HG03039 (cell line): Measurements from ENCODE around the gene ARCN1.

ENCODE experiments used
- ATAC-seq: cut with Tn5 transposase; IDR thresholded peaks from one replicate; pipeline ENCODE4 v1.9.1; 2021; ENCODE audit warnings: mild to moderate bottlenecking, moderate library complexity; ENCODE audit not compliant: unreplicated experiment

The ARCN1 gene

GRCh38 chr11:118572061-118572980 is at the start of gene ARCN1:
ARCN1 (plus strand) TSS chr11:118572409; CDS start chr11:118572548, 139 bp downstream.
- peak; percentile 53 for ATAC-seq

- ATAC-seq: no peak
Observed at GRCh38 chr11:118522571-118523072, 49.6 kb upstream of the ARCN1 start.

GRCh38 chr11:118524356-118524755 is 47.9 kb upstream of the ARCN1 start:
- no peak for ATAC-seq

DNA sequence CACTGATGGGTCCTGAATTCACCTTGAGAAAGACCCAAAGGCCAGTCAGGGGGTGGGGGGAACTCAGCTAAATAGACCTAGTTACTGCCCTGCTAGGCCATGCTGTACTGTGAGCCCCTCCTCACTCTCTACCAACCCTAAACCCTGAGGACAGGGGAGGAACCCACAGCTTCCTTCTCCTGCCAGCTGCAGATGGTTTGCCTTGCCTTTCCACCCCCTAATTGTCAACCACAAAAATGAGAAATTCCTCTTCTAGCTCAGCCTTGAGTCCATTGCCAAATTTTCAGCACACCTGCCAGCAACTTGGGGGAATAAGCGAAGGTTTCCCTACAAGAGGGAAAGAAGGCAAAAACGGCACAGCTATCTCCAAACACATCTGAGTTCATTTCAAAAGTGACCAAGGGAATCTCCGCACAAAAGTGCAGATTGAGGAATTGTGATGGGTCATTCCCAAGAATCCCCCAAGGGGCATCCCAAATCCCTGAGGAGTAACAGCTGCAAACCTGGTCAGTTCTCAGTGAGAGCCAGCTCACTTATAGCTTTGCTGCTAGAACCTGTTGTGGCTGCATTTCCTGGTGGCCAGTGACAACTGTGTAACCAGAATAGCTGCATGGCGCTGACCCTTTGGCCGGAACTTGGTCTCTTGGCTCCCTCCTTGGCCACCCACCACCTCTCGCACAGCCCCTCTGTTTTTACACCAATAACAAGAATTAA is 47.3 kb upstream of the ARCN1 start:
- ATAC-seq: no peak

DNA sequence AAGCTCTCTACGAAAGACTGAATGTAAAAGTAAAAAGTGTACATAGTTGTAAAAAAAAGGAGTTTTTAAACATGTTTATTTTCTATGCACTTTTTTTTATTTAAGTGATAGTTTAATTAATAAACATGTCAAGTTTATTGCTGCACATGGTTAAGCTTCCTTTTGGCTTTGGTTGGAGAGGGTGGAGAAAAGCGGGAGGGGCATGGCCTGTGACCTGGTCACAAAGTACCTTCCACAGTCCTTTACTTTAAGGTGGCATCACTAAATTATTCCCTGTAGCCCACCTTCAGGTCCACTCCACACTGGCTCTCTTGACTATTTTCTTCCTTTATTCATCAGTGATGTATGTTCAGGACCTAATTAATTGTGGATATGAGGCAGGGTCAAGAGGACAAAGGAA is 45.5 kb upstream of the ARCN1 start:
- no peak for ATAC-seq

GRCh38 chr11:118527109-118527508 is 45.1 kb upstream of the ARCN1 start, which contains the start of gene TTC36:
TTC36 (plus strand) TSS chr11:118527474; CDS start chr11:118527495, 21 bp downstream.
- no peak for ATAC-seq

DNA sequence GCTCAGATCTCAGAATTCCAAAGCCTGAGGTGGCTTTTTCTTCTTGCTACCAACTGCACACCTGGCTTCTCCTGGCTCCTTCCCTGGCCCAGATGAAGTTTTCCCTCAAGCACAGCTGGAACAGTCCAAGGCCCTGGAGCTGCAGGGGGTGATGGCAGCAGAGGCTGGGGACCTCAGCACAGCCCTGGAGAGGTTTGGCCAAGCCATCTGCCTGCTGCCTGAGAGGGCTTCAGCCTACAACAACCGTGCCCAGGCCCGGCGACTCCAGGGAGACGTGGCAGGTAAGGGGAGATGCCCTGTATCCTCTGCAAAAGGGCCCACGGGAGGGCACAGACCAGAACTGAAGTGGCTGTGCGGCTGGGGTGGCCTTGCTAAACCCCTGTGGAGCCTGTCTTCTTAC is 43.7 kb upstream of the ARCN1 start:
- no peak for ATAC-seq

GRCh38 chr11:118529584-118530175 is 42.5 kb upstream of the ARCN1 start:
- no peak for ATAC-seq

DNA sequence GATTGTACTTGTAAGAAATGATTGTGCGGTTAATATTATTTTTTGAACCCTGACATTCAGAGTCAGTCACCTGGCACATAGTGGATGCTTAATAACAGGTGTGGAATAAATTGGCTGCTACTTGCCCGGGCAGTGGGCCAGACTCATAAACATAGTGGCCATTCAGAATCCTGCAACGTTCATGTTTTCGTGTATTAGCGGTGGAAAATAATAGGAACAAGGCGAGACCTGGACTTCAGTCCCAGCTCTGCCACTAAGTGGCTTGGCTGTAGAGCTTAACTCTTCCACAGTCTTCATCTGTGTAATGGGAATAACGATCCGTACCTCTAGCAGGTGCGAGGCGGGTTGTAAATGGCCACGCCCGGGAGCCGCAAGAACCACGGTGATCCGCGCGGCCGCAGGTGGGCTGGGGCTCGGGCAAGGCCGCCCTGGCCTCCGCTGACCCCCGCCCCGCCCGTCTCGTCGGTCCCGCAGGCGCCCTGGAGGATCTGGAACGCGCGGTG is 42.0 kb upstream of the ARCN1 start:
- no peak for ATAC-seq

GRCh38 chr11:118530683-118531596 is 41.3 kb upstream of the ARCN1 start, which contains the start of gene TMEM25:
TMEM25 (plus strand) TSS chr11:118531192; CDS start chr11:118531802, 610 bp downstream.
- peak; percentile 54 for ATAC-seq

- ATAC-seq: no peak
Observed at GRCh38 chr11:118531597-118532084, 40.6 kb upstream of the ARCN1 start.

- no peak for ATAC-seq
Observed at GRCh38 chr11:118532091-118532490, 40.1 kb upstream of the ARCN1 start.

DNA sequence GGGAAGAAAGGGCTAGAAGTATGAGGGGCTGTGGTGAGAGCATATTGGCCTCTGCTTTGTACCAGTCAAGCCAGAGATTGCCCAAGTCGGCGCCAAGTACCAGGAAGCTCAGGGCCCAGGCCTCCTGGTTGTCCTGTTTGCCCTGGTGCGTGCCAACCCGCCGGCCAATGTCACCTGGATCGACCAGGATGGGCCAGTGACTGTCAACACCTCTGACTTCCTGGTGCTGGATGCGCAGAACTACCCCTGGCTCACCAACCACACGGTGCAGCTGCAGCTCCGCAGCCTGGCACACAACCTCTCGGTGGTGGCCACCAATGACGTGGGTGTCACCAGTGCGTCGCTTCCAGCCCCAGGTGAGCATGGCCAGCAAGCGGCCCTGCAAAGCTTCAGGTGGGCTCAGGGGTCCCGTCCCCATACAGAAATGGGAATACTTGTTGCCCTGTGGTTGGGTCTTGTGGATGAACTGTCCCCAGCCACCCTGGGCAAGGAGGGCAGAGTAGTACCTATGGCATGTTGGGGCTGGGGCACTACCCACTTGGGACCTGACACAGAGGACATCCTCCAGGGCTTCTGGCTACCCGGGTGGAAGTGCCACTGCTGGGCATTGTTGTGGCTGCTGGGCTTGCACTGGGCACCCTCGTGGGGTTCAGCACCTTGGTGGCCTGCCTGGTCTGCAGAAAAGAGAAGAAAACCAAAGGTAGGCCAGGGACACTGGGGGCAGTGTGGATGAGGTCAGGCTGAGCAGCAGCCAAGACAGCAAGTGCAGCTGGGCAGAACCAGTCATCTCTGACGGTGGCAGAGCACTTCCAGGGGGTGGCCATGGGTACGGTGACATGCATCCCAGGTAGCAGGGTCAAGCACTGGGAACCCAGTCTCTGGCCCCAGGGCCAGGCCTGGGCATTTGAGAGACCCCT is 39.1 kb upstream of the ARCN1 start:
- no peak for ATAC-seq

GRCh38 chr11:118533769-118534729 is 38.2 kb upstream of the ARCN1 start:
- ATAC-seq: no peak

GRCh38 chr11:118535261-118535660 is 36.9 kb upstream of the ARCN1 start:
- no peak for ATAC-seq

- no peak for ATAC-seq
Observed at GRCh38 chr11:118536726-118537125, 35.5 kb upstream of the ARCN1 start.

- no peak for ATAC-seq
Observed at GRCh38 chr11:118537409-118537980, 34.7 kb upstream of the ARCN1 start.
